Brain microvascular endothelial cell (primary cell): Measurements from ENCODE around the gene CST5.

Source experiments
- DNase-seq: peaks from one replicate; pipeline ENCODE4 v3.0.0-alpha.2; 2020
- H3K27ac ChIP-seq: fragments of 250-450 bp; sonication (Bioruptor Pico); 2 replicates; pipeline ENCODE4 v1.5.1; 2020; ENCODE audit warnings: mild to moderate bottlenecking, moderate library complexity
- H3K27me3 ChIP-seq: fragments of 250-450 bp; sonication (Bioruptor Pico); replicated peaks from 2 replicates; pipeline ENCODE4 v1.5.1; 2020; ENCODE audit warnings: mild to moderate bottlenecking
- H3K36me3 ChIP-seq: fragments of 250-450 bp; sonication (Bioruptor Pico); replicated peaks from 2 replicates; pipeline ENCODE4 v1.5.1; 2020; ENCODE audit warnings: mild to moderate bottlenecking
- H3K4me3 ChIP-seq: 2 replicates; pipeline ENCODE4 v1.5.1; 2011; ENCODE audit warnings: low read depth, mild to moderate bottlenecking, control low read depth, low read length, moderate library complexity
- in situ Hi-C: cut with HindIII; loops from 2 replicates; pipeline ENCODE4 v1.10.0; 2017; ENCODE audit warnings: low sequenced_read_pairs, low pct_ligation_motif_present
- TF ChIP-seq, protein P1 (sequence below): IDR thresholded peaks from 2 replicates; pipeline ENCODE4 v1.5.1; 2011; ENCODE audit warnings: low read depth, mild to moderate bottlenecking, moderate library complexity, low read length, control low read depth, inconsistent platforms; ENCODE audit errors: missing control alignments

The CST5 gene

DNA sequence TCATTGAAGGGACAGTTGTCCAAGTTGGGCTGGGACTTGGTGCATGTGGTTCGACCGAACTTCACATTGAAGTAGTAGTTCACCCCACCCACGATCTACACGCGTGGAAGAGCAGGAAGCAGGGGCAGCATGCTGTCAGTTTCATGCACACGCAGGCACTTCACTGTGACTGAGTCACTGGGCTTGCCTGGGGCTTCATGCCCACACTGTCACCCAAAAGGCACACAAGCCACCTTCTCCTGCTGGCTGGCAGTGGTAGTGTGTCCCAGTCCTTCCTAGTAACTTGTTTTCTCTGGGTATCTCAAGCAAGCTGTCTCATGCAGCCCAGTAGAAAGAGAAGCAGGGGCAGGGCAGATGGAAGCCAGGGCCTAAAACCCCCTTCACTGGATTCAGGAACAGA is 2.0 kb downstream of the CST5 start:
- H3K27me3 ChIP-seq: no peaks in the 10 kb centered on the region
- H3K4me3 ChIP-seq: no peak overlapping the region
- DNase-seq: no peak
- TF ChIP-seq, protein P1, sequence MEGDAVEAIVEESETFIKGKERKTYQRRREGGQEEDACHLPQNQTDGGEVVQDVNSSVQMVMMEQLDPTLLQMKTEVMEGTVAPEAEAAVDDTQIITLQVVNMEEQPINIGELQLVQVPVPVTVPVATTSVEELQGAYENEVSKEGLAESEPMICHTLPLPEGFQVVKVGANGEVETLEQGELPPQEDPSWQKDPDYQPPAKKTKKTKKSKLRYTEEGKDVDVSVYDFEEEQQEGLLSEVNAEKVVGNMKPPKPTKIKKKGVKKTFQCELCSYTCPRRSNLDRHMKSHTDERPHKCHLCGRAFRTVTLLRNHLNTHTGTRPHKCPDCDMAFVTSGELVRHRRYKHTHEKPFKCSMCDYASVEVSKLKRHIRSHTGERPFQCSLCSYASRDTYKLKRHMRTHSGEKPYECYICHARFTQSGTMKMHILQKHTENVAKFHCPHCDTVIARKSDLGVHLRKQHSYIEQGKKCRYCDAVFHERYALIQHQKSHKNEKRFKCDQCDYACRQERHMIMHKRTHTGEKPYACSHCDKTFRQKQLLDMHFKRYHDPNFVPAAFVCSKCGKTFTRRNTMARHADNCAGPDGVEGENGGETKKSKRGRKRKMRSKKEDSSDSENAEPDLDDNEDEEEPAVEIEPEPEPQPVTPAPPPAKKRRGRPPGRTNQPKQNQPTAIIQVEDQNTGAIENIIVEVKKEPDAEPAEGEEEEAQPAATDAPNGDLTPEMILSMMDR: no peak
- H3K27ac ChIP-seq: no peak overlapping the region
- in situ Hi-C loops: no loop called here
- no peaks in the 10 kb centered on the region for H3K36me3 ChIP-seq

GRCh38 chr20:23875606-23876237 is 3.8 kb downstream of the CST5 start:
- no peak overlapping the region for H3K4me3 ChIP-seq
- in situ Hi-C loops: no loop called here
- no peaks in the 10 kb centered on the region for H3K36me3 ChIP-seq
- H3K27ac ChIP-seq: no peak overlapping the region
- TF ChIP-seq, protein P1: no peak
- no peaks in the 10 kb centered on the region for H3K27me3 ChIP-seq
- DNase-seq: no peak

GRCh38 chr20:23874747-23875146 is 4.8 kb downstream of the CST5 start:
- Histone ChIP-seq H3K4me3 (no peak overlapping the region), H3K36me3 (no peaks in the 10 kb centered on the region), H3K27ac (no peak overlapping the region), H3K27me3 (no peaks in the 10 kb centered on the region)
- TF ChIP-seq, protein P1: no peak
- no peak for DNase-seq
- in situ Hi-C loops: no loop called here

GRCh38 chr20:23873370-23874015 is 6.1 kb downstream of the CST5 start:
- Histone ChIP-seq H3K27me3 (no peaks in the 10 kb centered on the region), H3K27ac (no peak overlapping the region), H3K36me3 (no peaks in the 10 kb centered on the region), H3K4me3 (no peak overlapping the region)
- DNase-seq: no peak
- in situ Hi-C loops: no loop called here
- TF ChIP-seq, protein P1: no peak

GRCh38 chr20:23872065-23872464 is 7.5 kb downstream of the CST5 start:
- TF ChIP-seq, protein P1: no peak
- no peak overlapping the region for H3K4me3 ChIP-seq
- H3K36me3 ChIP-seq: no peaks in the 10 kb centered on the region
- peaks cover under 1% of the 10 kb centered on the region for H3K27me3 ChIP-seq
- no peak for DNase-seq
- no peak overlapping the region for H3K27ac ChIP-seq
- in situ Hi-C loops: no loop called here
